Vagina (tissue), 2 donors: ENCODE data around the gene APLN.

Source experiments
- CTCF ChIP-seq, 3 experiments: fragments of 450-650 bp in 2 of 3; fragments of 200-600 bp in 1 of 3; sonication (generic) in 1 of 3; IDR thresholded peaks; one replicate each; pipeline ENCODE4 v1.5.1; 2017 to 2019; ENCODE audit warnings: antibody characterized with exemption in 3 of 3, mild to moderate bottlenecking in 2 of 3, moderate library complexity in 2 of 3
- POLR2A ChIP-seq, 2 donors: fragments of 450-650 bp; IDR thresholded peaks; one replicate each; pipeline ENCODE4 v1.6.1; 2017; ENCODE audit warnings: antibody characterized with exemption in 2 of 2, mild to moderate bottlenecking in 2 of 2, moderate library complexity in 2 of 2
- POLR2AphosphoS5 ChIP-seq, 2 donors: sonication (generic); formaldehyde crosslinking; IDR thresholded peaks; one replicate each; pipeline ENCODE4 v1.9.0; 2017; ENCODE audit warnings: antibody characterized with exemption in 2 of 2, mild to moderate bottlenecking in 2 of 2, low read depth in 1 of 2; ENCODE audit not compliant: insufficient read depth in 1 of 2

GRCh38 chrX:129697204-129697829 is 42.6 kb upstream of the APLN start:
- TF ChIP-seq CTCF (IDR thresholded peaks at IDR 0.05), result no peak
- no peak for TF ChIP-seq POLR2AphosphoS5 (IDR thresholded peaks at IDR 0.05; ENCODE audit: insufficient read depth in 1 of 2, low read depth in 1 of 2)
- TF ChIP-seq POLR2A (IDR thresholded peaks at IDR 0.05), result no peak
